ENCODE results near the gene SUCLA2. TPM values are rescaled to one million over a fixed set of nuclear protein-coding genes. Genes with fewer than 3 reads are reported as not detected.

Gene SUCLA2
- total and polyA plus RNA-seq, 2 experiments from 2014 or later: 56.0 to 84.2 TPM

GRCh38 chr13:47896546-47896945 is 104.5 kb downstream of the SUCLA2 start (continued):
- TF ChIP-seq, protein P1, sequence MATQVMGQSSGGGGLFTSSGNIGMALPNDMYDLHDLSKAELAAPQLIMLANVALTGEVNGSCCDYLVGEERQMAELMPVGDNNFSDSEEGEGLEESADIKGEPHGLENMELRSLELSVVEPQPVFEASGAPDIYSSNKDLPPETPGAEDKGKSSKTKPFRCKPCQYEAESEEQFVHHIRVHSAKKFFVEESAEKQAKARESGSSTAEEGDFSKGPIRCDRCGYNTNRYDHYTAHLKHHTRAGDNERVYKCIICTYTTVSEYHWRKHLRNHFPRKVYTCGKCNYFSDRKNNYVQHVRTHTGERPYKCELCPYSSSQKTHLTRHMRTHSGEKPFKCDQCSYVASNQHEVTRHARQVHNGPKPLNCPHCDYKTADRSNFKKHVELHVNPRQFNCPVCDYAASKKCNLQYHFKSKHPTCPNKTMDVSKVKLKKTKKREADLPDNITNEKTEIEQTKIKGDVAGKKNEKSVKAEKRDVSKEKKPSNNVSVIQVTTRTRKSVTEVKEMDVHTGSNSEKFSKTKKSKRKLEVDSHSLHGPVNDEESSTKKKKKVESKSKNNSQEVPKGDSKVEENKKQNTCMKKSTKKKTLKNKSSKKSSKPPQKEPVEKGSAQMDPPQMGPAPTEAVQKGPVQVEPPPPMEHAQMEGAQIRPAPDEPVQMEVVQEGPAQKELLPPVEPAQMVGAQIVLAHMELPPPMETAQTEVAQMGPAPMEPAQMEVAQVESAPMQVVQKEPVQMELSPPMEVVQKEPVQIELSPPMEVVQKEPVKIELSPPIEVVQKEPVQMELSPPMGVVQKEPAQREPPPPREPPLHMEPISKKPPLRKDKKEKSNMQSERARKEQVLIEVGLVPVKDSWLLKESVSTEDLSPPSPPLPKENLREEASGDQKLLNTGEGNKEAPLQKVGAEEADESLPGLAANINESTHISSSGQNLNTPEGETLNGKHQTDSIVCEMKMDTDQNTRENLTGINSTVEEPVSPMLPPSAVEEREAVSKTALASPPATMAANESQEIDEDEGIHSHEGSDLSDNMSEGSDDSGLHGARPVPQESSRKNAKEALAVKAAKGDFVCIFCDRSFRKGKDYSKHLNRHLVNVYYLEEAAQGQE (IDR thresholded peaks at IDR 0.05; ENCODE audit: unreplicated experiment): no peak
- TF ChIP-seq JUNB (IDR thresholded peaks at IDR 0.05; ENCODE audit: unreplicated experiment) (no peak), ZNF114 (CRISPR knock-in tag; IDR thresholded peaks at IDR 0.05) (no peak)

DNA sequence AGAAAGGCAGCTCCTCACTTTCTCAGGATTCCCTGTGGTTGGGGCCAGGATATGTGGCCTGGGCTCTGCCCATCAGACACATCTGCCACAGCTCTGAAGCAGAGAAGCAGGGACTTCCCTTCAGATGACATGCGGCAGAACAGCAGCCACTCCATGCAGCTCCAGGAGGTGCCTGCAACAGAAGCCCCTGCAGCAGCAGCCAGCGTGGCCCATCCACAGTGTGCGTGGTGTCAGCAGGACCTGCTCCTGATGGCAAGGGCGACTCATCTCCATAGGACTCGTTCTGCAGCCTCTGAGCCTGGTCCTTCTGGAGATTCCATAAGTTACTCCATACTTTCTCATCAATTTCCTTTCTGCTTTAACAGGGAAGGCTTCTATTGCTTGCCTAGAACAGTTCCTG is 105.0 kb downstream of the SUCLA2 start:
- H3K27ac Mint-ChIP-seq: no peak overlapping the region
- H3K4me1 Mint-ChIP-seq: peaks cover 5% of the 10 kb centered on the region; the same call in 1 of the 3 replicates
- no peaks in the 10 kb centered on the region for H3K36me3 Mint-ChIP-seq (ENCODE audit: low read depth)
- TF ChIP-seq, protein P1 (IDR thresholded peaks at IDR 0.05; ENCODE audit: unreplicated experiment): no peak
- TF ChIP-seq, protein P2, sequence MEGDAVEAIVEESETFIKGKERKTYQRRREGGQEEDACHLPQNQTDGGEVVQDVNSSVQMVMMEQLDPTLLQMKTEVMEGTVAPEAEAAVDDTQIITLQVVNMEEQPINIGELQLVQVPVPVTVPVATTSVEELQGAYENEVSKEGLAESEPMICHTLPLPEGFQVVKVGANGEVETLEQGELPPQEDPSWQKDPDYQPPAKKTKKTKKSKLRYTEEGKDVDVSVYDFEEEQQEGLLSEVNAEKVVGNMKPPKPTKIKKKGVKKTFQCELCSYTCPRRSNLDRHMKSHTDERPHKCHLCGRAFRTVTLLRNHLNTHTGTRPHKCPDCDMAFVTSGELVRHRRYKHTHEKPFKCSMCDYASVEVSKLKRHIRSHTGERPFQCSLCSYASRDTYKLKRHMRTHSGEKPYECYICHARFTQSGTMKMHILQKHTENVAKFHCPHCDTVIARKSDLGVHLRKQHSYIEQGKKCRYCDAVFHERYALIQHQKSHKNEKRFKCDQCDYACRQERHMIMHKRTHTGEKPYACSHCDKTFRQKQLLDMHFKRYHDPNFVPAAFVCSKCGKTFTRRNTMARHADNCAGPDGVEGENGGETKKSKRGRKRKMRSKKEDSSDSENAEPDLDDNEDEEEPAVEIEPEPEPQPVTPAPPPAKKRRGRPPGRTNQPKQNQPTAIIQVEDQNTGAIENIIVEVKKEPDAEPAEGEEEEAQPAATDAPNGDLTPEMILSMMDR (conservative IDR thresholded peaks at IDR 0.05; ENCODE audit: low read depth in 2 of 2): no peak
- TF ChIP-seq STAT1 (IDR thresholded peaks at IDR 0.05; ENCODE audit: unreplicated experiment) (no peak), NANOG (IDR thresholded peaks at IDR 0.05; ENCODE audit: borderline replicate concordance) (no peak), ZNF114 (CRISPR knock-in tag; IDR thresholded peaks at IDR 0.05) (no peak), POLR2AphosphoS5 (IDR thresholded peaks at IDR 0.05; ENCODE audit: low read depth) (no peak)
- TF ChIP-seq, protein P3, sequence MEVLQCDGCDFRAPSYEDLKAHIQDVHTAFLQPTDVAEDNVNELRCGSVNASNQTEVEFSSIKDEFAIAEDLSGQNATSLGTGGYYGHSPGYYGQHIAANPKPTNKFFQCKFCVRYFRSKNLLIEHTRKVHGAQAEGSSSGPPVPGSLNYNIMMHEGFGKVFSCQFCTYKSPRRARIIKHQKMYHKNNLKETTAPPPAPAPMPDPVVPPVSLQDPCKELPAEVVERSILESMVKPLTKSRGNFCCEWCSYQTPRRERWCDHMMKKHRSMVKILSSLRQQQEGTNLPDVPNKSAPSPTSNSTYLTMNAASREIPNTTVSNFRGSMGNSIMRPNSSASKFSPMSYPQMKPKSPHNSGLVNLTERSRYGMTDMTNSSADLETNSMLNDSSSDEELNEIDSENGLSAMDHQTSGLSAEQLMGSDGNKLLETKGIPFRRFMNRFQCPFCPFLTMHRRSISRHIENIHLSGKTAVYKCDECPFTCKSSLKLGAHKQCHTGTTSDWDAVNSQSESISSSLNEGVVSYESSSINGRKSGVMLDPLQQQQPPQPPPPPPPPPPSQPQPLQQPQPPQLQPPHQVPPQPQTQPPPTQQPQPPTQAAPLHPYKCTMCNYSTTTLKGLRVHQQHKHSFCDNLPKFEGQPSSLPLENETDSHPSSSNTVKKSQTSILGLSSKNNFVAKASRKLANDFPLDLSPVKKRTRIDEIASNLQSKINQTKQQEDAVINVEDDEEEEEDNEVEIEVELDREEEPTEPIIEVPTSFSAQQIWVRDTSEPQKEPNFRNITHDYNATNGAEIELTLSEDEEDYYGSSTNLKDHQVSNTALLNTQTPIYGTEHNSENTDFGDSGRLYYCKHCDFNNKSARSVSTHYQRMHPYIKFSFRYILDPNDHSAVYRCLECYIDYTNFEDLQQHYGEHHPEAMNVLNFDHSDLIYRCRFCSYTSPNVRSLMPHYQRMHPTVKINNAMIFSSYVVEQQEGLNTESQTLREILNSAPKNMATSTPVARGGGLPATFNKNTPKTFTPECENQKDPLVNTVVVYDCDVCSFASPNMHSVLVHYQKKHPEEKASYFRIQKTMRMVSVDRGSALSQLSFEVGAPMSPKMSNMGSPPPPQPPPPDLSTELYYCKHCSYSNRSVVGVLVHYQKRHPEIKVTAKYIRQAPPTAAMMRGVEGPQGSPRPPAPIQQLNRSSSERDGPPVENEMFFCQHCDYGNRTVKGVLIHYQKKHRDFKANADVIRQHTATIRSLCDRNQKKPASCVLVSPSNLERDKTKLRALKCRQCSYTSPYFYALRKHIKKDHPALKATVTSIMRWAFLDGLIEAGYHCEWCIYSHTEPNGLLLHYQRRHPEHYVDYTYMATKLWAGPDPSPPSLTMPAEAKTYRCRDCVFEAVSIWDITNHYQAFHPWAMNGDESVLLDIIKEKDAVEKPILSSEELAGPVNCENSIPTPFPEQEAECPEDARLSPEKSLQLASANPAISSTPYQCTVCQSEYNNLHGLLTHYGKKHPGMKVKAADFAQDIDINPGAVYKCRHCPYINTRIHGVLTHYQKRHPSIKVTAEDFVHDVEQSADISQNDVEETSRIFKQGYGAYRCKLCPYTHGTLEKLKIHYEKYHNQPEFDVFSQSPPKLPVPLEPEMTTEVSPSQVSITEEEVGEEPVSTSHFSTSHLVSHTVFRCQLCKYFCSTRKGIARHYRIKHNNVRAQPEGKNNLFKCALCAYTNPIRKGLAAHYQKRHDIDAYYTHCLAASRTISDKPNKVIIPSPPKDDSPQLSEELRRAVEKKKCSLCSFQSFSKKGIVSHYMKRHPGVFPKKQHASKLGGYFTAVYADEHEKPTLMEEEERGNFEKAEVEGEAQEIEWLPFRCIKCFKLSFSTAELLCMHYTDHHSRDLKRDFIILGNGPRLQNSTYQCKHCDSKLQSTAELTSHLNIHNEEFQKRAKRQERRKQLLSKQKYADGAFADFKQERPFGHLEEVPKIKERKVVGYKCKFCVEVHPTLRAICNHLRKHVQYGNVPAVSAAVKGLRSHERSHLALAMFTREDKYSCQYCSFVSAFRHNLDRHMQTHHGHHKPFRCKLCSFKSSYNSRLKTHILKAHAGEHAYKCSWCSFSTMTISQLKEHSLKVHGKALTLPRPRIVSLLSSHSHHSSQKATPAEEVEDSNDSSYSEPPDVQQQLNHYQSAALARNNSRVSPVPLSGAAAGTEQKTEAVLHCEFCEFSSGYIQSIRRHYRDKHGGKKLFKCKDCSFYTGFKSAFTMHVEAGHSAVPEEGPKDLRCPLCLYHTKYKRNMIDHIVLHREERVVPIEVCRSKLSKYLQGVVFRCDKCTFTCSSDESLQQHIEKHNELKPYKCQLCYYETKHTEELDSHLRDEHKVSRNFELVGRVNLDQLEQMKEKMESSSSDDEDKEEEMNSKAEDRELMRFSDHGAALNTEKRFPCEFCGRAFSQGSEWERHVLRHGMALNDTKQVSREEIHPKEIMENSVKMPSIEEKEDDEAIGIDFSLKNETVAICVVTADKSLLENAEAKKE (CRISPR knock-in tag; IDR thresholded peaks at IDR 0.05): no peak
- TF ChIP-seq, protein P4, sequence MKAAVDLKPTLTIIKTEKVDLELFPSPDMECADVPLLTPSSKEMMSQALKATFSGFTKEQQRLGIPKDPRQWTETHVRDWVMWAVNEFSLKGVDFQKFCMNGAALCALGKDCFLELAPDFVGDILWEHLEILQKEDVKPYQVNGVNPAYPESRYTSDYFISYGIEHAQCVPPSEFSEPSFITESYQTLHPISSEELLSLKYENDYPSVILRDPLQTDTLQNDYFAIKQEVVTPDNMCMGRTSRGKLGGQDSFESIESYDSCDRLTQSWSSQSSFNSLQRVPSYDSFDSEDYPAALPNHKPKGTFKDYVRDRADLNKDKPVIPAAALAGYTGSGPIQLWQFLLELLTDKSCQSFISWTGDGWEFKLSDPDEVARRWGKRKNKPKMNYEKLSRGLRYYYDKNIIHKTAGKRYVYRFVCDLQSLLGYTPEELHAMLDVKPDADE (IDR thresholded peaks at IDR 0.05): no peak

More for the DNA sequence above, 105.0 kb downstream of the SUCLA2 start:
- Histone ChIP-seq H2AFZ (no peak overlapping the region), H3K27ac (ENCODE audit: low read depth) (no peak overlapping the region), H3K4me3 (no peak overlapping the region), H3K4me1 (ENCODE audit: insufficient read depth) (no peaks in the 10 kb centered on the region), H4K20me1 (replicated peaks; ENCODE audit: insufficient read depth) (no peaks in the 10 kb centered on the region), H3K4me2 (no peak overlapping the region), H3F3A (replicated peaks; ENCODE audit: low read depth) (no peaks in the 10 kb centered on the region), H3K36me3 (ENCODE audit: insufficient read depth) (no peaks in the 10 kb centered on the region), H3K27me3 (ENCODE audit: insufficient read depth) (no peaks in the 10 kb centered on the region), H3K79me2 (replicated peaks; ENCODE audit: insufficient read depth) (no peaks in the 10 kb centered on the region), H3K9me2 (ENCODE audit: insufficient read depth) (no peaks in the 10 kb centered on the region)
- peaks cover 9% of the 10 kb centered on the region; the same call in 2 of the 3 replicates for H3K9me3 Mint-ChIP-seq
- H3K4me3 Mint-ChIP-seq: no peak overlapping the region
- H3K27me3 Mint-ChIP-seq (ENCODE audit: insufficient read depth, low read depth, poor library complexity): peaks cover 2% of the 10 kb centered on the region
- ATAC-seq (no peak), DNase-seq (ENCODE audit: low spot score) (no peak)

Data from GM23338 (cell line).